Loucy (cell line): ENCODE measurements around the gene AP3S1.

Source experiments
- CTCF ChIP-seq: fragments of 200-600 bp; sonication (generic); conservative IDR thresholded peaks from 2 replicates; pipeline ENCODE4 v1.5.1; 2014; ENCODE audit warnings: mild to moderate bottlenecking, antibody characterized with exemption, low read length
- EZH2phosphoT487 ChIP-seq: fragments of 200-600 bp; IDR thresholded peaks from 2 replicates; pipeline ENCODE4 v1.6.1; 2018; ENCODE audit warnings: antibody characterized with exemption, mild to moderate bottlenecking, moderate library complexity, borderline replicate concordance

- TF ChIP-seq CTCF (no peak), EZH2phosphoT487 (no peak)
Observed at GRCh38 chr5:115807654-115808052, 34.1 kb upstream of the AP3S1 start.
